ENCODE results near the gene ADARB1. TPM values are rescaled to one million over a fixed set of nuclear protein-coding genes. Genes with fewer than 3 reads are reported as not detected.

ADARB1 gene
- total RNA-seq, 1 donor from 2014 or later: 25.8 TPM

DNA sequence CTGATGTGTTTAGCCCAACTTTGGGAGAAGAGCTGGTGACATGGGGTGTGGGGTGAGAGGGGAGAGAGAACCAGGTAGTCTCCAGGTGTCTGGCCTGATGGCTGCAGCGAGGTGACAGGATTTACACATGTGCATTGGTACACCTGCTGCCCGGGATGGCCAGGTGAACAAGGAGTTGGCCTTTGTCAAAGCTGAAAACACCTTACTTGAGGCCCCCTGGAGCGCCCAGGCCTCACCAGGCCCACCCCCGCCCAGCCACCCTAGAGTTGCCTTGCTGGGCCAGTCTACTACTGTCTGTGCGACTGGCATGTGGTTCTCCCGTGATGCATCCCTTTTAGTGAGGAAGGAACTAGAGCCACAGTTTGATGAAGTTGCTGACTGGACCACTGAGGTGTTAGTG is 90.5 kb downstream of the ADARB1 start:
- Histone ChIP-seq H2AFZ (ENCODE audit: low read depth, low read length) (no peak overlapping the region), H3K4me3 (ENCODE audit: insufficient read depth, low read depth, low read length) (no peak overlapping the region), H3K4me2 (ENCODE audit: low read length) (no peak overlapping the region), H3K9ac (ENCODE audit: low read length) (no peak overlapping the region), H3K27me3 (ENCODE audit: insufficient read depth, low read length) (no peaks in the 10 kb centered on the region), H3K79me2 (ENCODE audit: insufficient read depth, low read length) (peaks cover 7% of the 10 kb centered on the region), H3K36me3 (ENCODE audit: insufficient read depth, low read length) (no peaks in the 10 kb centered on the region), H3K4me1 (ENCODE audit: insufficient read depth, low read length) (no peaks in the 10 kb centered on the region), H4K20me1 (ENCODE audit: insufficient read depth, low read length) (no peaks in the 10 kb centered on the region), H3K9me3 (ENCODE audit: insufficient read depth, low read depth, low read length) (peaks cover 2% of the 10 kb centered on the region), H3K27ac (ENCODE audit: low read depth, low read length) (no peak overlapping the region)
- peaks cover 19% of the 10 kb centered on the region for H3K4me1 Mint-ChIP-seq (ENCODE audit: low read depth, unreplicated experiment)
- H3K36me3 Mint-ChIP-seq (ENCODE audit: low read depth, unreplicated experiment): peaks cover 4% of the 10 kb centered on the region
- FAIRE-seq: no peak
- TF ChIP-seq, protein P1, sequence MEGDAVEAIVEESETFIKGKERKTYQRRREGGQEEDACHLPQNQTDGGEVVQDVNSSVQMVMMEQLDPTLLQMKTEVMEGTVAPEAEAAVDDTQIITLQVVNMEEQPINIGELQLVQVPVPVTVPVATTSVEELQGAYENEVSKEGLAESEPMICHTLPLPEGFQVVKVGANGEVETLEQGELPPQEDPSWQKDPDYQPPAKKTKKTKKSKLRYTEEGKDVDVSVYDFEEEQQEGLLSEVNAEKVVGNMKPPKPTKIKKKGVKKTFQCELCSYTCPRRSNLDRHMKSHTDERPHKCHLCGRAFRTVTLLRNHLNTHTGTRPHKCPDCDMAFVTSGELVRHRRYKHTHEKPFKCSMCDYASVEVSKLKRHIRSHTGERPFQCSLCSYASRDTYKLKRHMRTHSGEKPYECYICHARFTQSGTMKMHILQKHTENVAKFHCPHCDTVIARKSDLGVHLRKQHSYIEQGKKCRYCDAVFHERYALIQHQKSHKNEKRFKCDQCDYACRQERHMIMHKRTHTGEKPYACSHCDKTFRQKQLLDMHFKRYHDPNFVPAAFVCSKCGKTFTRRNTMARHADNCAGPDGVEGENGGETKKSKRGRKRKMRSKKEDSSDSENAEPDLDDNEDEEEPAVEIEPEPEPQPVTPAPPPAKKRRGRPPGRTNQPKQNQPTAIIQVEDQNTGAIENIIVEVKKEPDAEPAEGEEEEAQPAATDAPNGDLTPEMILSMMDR (IDR thresholded peaks at IDR 0.05; ENCODE audit: insufficient read depth, low read depth, low read length): no peak
- TF ChIP-seq EZH2 (IDR thresholded peaks at IDR 0.05; ENCODE audit: insufficient read depth, low read length): no peak
- no peak for DNase-seq (ENCODE audit: low read depth)
- no peaks in the 10 kb centered on the region for H3K27me3 Mint-ChIP-seq (ENCODE audit: low read depth, unreplicated experiment)
- H3K4me3 Mint-ChIP-seq (ENCODE audit: unreplicated experiment): no peak overlapping the region
- no peak overlapping the region for H3K27ac Mint-ChIP-seq (ENCODE audit: unreplicated experiment)
- no peaks in the 10 kb centered on the region for H3K9me3 Mint-ChIP-seq (ENCODE audit: unreplicated experiment)

DNA sequence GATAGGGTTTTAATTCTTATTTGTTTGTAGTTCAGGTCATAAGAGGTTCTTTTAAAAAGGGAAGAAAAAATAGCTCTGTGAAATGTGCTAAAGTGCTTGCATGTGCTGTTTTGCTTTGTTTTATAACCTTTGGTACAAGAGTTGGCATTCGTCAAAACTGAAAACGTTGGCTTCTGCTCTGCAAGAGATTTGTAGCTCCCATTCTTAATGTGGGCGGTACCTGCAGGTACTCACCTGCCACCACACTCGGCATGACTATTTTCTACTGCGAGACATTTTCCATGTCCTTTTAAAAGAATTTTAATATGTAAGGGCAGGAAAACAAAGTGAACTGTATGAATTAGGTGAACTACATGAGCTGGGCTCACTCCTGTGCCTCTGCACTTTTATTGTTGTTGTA is 92.6 kb downstream of the ADARB1 start:
- H3K4me2 ChIP-seq (ENCODE audit: low read length): no peak overlapping the region
- H3K4me1 ChIP-seq (ENCODE audit: insufficient read depth, low read length): no peaks in the 10 kb centered on the region
- no peaks in the 10 kb centered on the region for H4K20me1 ChIP-seq (ENCODE audit: insufficient read depth, low read length)
- Mint-ChIP-seq H3K4me3 (ENCODE audit: unreplicated experiment) (no peak overlapping the region), H3K27me3 (ENCODE audit: low read depth, unreplicated experiment) (no peaks in the 10 kb centered on the region), H3K36me3 (ENCODE audit: low read depth, unreplicated experiment) (peaks cover 6% of the 10 kb centered on the region), H3K4me1 (ENCODE audit: low read depth, unreplicated experiment) (peaks cover 13% of the 10 kb centered on the region), H3K9me3 (ENCODE audit: unreplicated experiment) (no peaks in the 10 kb centered on the region), H3K27ac (ENCODE audit: unreplicated experiment) (no peak overlapping the region)
- no peak overlapping the region for H3K9ac ChIP-seq (ENCODE audit: low read length)
- FAIRE-seq: no peak
- H3K4me3 ChIP-seq (ENCODE audit: insufficient read depth, low read depth, low read length): no peak overlapping the region
- H3K9me3 ChIP-seq (ENCODE audit: insufficient read depth, low read depth, low read length): no peaks in the 10 kb centered on the region
- peaks cover 7% of the 10 kb centered on the region for H3K79me2 ChIP-seq (ENCODE audit: insufficient read depth, low read length)
- DNase-seq (ENCODE audit: low read depth): no peak
- H3K27ac ChIP-seq (ENCODE audit: low read depth, low read length): no peak overlapping the region
- no peaks in the 10 kb centered on the region for H3K36me3 ChIP-seq (ENCODE audit: insufficient read depth, low read length)
- TF ChIP-seq EZH2 (IDR thresholded peaks at IDR 0.05; ENCODE audit: insufficient read depth, low read length): no peak
- TF ChIP-seq, protein P1 (IDR thresholded peaks at IDR 0.05; ENCODE audit: insufficient read depth, low read depth, low read length): no peak
- H3K27me3 ChIP-seq (ENCODE audit: insufficient read depth, low read length): no peaks in the 10 kb centered on the region
- H2AFZ ChIP-seq (ENCODE audit: low read depth, low read length): no peak overlapping the region

DNA sequence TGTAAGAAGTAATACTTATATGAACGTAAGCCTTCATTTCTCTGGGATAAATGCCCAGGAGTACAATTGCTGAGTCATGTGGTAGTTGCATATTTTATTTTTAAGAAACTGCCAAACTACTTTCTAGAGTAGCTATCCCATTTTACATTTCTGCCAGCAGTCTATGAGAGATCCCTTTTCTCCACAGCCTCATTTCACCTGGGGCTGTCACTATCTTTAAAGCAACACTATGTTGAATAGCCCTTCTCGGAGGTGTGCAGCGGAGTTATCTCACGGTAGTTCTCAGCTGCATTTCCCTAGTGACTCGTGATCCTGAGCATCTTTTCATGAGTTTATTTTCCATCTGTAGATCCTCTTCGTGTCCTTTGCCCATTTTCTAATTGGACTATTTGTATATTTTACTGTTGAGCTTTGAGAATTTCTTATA is 93.4 kb downstream of the ADARB1 start:
- Mint-ChIP-seq H3K9me3 (ENCODE audit: unreplicated experiment) (no peaks in the 10 kb centered on the region), H3K36me3 (ENCODE audit: low read depth, unreplicated experiment) (peaks cover 6% of the 10 kb centered on the region), H3K27ac (ENCODE audit: unreplicated experiment) (no peak overlapping the region), H3K4me3 (ENCODE audit: unreplicated experiment) (no peak overlapping the region), H3K4me1 (ENCODE audit: low read depth, unreplicated experiment) (peaks cover 13% of the 10 kb centered on the region), H3K27me3 (ENCODE audit: low read depth, unreplicated experiment) (no peaks in the 10 kb centered on the region)
- Histone ChIP-seq H3K9me3 (ENCODE audit: insufficient read depth, low read depth, low read length) (no peaks in the 10 kb centered on the region), H3K9ac (ENCODE audit: low read length) (no peak overlapping the region), H3K79me2 (ENCODE audit: insufficient read depth, low read length) (peaks cover 7% of the 10 kb centered on the region), H3K4me2 (ENCODE audit: low read length) (no peak overlapping the region), H4K20me1 (ENCODE audit: insufficient read depth, low read length) (no peaks in the 10 kb centered on the region), H3K36me3 (ENCODE audit: insufficient read depth, low read length) (no peaks in the 10 kb centered on the region), H3K27ac (ENCODE audit: low read depth, low read length) (no peak overlapping the region), H3K4me1 (ENCODE audit: insufficient read depth, low read length) (no peaks in the 10 kb centered on the region), H3K4me3 (ENCODE audit: insufficient read depth, low read depth, low read length) (no peak overlapping the region), H2AFZ (ENCODE audit: low read depth, low read length) (no peak overlapping the region), H3K27me3 (ENCODE audit: insufficient read depth, low read length) (no peaks in the 10 kb centered on the region)
- peak; percentile 57 for DNase-seq (ENCODE audit: low read depth)
- no peak for TF ChIP-seq EZH2 (IDR thresholded peaks at IDR 0.05; ENCODE audit: insufficient read depth, low read length)
- TF ChIP-seq, protein P1 (IDR thresholded peaks at IDR 0.05; ENCODE audit: insufficient read depth, low read depth, low read length): no peak
- FAIRE-seq: no peak

All from astrocyte (in vitro differentiated cells and primary cell).